ENCODE results near the gene MAFG. TPM values are rescaled to one million over a fixed set of nuclear protein-coding genes. Genes with fewer than 3 reads are reported as not detected.

The MAFG gene
- polyA plus RNA-seq, 1 of the 3 experiments (the other 2 are of a cell fraction), result 38.7 TPM

DNA sequence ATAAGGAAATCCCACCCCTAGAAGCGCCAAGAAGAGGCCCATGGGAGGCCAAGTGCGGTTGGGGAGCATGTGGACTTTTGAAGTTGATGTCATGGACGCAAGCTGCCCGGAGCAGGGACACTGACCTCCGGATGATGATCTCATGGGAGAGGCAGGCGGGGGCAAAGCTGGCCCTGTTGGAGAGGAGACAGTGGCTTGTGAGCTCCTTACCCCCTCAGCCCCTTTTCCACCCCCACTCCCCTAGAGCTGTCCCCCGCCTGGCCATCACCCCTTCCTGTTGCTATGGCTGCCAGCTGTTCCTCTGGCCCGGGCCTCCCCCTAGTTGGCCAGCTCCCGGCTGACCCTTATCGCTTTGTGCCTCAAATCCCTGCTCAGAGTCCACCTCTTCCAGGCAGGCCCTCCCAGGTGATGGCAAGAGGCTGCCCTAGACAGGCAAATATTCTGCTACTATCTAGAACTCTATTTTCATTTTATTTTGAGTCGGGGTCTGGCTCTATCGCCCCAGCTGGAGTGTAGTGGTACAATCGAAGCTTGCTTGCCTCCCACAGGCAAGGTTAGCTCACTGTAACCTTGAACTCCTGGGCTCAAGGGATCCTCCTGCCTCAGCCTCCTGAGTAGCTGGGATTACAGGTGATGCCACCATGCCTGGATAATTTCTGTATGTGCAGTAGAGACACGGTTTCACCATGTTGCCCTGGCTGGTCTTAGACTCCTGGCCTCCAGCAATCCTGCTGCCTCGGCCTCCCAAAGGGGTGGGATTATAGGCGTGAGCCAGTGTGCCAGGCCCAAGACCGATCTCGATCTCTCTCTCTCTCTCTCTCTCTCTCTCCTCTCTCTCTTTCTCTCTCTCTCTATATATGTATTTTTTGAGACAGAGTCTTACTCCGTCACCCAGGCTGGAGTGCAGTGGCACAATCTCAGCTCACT is 26.9 kb upstream of the MAFG start:
- no peak overlapping the region for H3K9ac ChIP-seq
- ChIA-PET CTCF (interaction anchor here (0.8 to 12.4 kb wide), 7 partner anchors 15 to 85 kb away, joined by 3 to 168 read pairs (median 5); partner anchors contain the start of genes CENPX, DCXR, LRRC45 and MAFG), POLR2A (no interaction called here)
- H4K20me1 ChIP-seq (ENCODE audit: insufficient read depth), result no peaks in the 10 kb centered on the region
- H3K79me2 ChIP-seq (ENCODE audit: insufficient read depth), result no peaks in the 10 kb centered on the region
- H3F3A ChIP-seq (replicated peaks; ENCODE audit: insufficient read depth), result no peaks in the 10 kb centered on the region
- H3K36me3 ChIP-seq (replicated peaks in 1 of 2; ENCODE audit: control insufficient read depth in 1 of 2, insufficient read depth in 2 of 2, low read length in 1 of 2), result no peaks in the 10 kb centered on the region
- no peak overlapping the region for H3K4me2 ChIP-seq
- no peak overlapping the region for H2AFZ ChIP-seq (ENCODE audit: low read depth)
- WGBS (ENCODE audit: low lambda C conversion rate), result 83% methylated on average over 14 of the region's 19 CpGs
- no peaks in the 10 kb centered on the region for H3K9me2 ChIP-seq
- no peak overlapping the region for H3K27ac ChIP-seq (ENCODE audit: low read depth in 2 of 2, low read length in 1 of 2)
- no peak for TF ChIP-seq RAD21 (IDR thresholded peaks at IDR 0.05; ENCODE audit: low read length)
- no peak for TF ChIP-seq TCF12 (IDR thresholded peaks at IDR 0.05)
- TF ChIP-seq FOSL2 (IDR thresholded peaks at IDR 0.05; ENCODE audit: borderline replicate concordance, low read depth), result no peak
- TF ChIP-seq, protein P1, sequence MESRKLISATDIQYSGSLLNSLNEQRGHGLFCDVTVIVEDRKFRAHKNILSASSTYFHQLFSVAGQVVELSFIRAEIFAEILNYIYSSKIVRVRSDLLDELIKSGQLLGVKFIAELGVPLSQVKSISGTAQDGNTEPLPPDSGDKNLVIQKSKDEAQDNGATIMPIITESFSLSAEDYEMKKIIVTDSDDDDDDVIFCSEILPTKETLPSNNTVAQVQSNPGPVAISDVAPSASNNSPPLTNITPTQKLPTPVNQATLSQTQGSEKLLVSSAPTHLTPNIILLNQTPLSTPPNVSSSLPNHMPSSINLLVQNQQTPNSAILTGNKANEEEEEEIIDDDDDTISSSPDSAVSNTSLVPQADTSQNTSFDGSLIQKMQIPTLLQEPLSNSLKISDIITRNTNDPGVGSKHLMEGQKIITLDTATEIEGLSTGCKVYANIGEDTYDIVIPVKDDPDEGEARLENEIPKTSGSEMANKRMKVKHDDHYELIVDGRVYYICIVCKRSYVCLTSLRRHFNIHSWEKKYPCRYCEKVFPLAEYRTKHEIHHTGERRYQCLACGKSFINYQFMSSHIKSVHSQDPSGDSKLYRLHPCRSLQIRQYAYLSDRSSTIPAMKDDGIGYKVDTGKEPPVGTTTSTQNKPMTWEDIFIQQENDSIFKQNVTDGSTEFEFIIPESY (IDR thresholded peaks at IDR 0.05; ENCODE audit: borderline replicate concordance, low read depth), result no peak
- no peak for TF ChIP-seq SIN3A (IDR thresholded peaks at IDR 0.05; ENCODE audit: borderline replicate concordance, low read depth, low read length)
- TF ChIP-seq FOXM1 (IDR thresholded peaks at IDR 0.05; ENCODE audit: low read depth), result no peak
- TF ChIP-seq, protein P2, sequence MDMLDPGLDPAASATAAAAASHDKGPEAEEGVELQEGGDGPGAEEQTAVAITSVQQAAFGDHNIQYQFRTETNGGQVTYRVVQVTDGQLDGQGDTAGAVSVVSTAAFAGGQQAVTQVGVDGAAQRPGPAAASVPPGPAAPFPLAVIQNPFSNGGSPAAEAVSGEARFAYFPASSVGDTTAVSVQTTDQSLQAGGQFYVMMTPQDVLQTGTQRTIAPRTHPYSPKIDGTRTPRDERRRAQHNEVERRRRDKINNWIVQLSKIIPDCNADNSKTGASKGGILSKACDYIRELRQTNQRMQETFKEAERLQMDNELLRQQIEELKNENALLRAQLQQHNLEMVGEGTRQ (IDR thresholded peaks at IDR 0.05; ENCODE audit: borderline replicate concordance, low read depth, low read length), result no peak
- no peak for TF ChIP-seq RXRA (IDR thresholded peaks at IDR 0.05; ENCODE audit: borderline replicate concordance, low read depth)
- TF ChIP-seq, protein P3, sequence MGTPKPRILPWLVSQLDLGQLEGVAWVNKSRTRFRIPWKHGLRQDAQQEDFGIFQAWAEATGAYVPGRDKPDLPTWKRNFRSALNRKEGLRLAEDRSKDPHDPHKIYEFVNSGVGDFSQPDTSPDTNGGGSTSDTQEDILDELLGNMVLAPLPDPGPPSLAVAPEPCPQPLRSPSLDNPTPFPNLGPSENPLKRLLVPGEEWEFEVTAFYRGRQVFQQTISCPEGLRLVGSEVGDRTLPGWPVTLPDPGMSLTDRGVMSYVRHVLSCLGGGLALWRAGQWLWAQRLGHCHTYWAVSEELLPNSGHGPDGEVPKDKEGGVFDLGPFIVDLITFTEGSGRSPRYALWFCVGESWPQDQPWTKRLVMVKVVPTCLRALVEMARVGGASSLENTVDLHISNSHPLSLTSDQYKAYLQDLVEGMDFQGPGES (IDR thresholded peaks at IDR 0.05; ENCODE audit: low read depth, low read length), result no peak
- no peak for TF ChIP-seq NRF1 (IDR thresholded peaks at IDR 0.05; ENCODE audit: low read depth, low read length)
- no peak for TF ChIP-seq RFX5 (IDR thresholded peaks at IDR 0.05; ENCODE audit: low read length)
- no peak for TF ChIP-seq POLR2AphosphoS5 (IDR thresholded peaks at IDR 0.05; ENCODE audit: low read depth, low read length)
- TF ChIP-seq JUND (IDR thresholded peaks at IDR 0.05), result no peak
- TF ChIP-seq MXI1 (IDR thresholded peaks at IDR 0.05; ENCODE audit: low read depth, low read length), result no peak
- no peak for TF ChIP-seq GABPA (IDR thresholded peaks at IDR 0.05; ENCODE audit: low read depth)
- TF ChIP-seq TEAD4 (IDR thresholded peaks at IDR 0.05; ENCODE audit: borderline replicate concordance, insufficient read depth), result no peak
- TF ChIP-seq, protein P4, sequence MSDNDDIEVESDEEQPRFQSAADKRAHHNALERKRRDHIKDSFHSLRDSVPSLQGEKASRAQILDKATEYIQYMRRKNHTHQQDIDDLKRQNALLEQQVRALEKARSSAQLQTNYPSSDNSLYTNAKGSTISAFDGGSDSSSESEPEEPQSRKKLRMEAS (IDR thresholded peaks at IDR 0.05; ENCODE audit: low read depth), result no peak
- no peaks in the 10 kb centered on the region; the same call in 1 of the 2 replicates for H3K27me3 ChIP-seq (ENCODE audit: insufficient read depth)
- peaks cover 0 to 17% of the 10 kb centered on the region in 2 experiments; a peak in 1 of 4 replicates for H3K4me1 ChIP-seq (ENCODE audit: control insufficient read depth in 1 of 2, insufficient read depth in 2 of 2, low read depth in 1 of 2, low read length in 1 of 2)
- H3K9me3 ChIP-seq, result no peaks in the 10 kb centered on the region
- no peak overlapping the region for H3K4me3 ChIP-seq (ENCODE audit: low read depth in 2 of 2, low read length in 1 of 2)
- no peak for DNase-seq
